ENCODE data around the gene ANO10.

The ANO10 gene

DNA sequence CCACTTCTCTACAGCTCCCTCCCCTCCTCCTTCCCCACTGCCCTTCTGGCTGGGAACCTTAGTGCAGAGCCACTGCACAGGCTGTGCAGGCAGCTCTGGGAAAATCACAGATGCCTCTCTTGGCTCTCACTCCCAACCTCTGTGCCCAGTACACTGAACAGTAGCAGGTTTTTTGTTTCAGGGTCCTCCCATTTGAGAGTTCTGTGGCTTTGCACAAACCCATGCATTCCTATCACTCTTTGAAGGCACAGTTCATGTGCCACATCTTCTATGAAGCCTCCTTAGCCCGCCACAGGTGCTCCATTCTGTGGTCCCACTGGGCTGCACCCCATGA lies 231.6 kb downstream of the ANO10 start (continued):
- TF ChIP-seq ZNF155 (tag by site-specific recombination; IDR thresholded peaks at IDR 0.05) (no peak), ZNF211 (tag by site-specific recombination; IDR thresholded peaks at IDR 0.05; ENCODE audit: low read depth) (no peak), ZFP41 (tag by site-specific recombination; IDR thresholded peaks at IDR 0.05; ENCODE audit: borderline replicate concordance) (no peak)

DNA sequence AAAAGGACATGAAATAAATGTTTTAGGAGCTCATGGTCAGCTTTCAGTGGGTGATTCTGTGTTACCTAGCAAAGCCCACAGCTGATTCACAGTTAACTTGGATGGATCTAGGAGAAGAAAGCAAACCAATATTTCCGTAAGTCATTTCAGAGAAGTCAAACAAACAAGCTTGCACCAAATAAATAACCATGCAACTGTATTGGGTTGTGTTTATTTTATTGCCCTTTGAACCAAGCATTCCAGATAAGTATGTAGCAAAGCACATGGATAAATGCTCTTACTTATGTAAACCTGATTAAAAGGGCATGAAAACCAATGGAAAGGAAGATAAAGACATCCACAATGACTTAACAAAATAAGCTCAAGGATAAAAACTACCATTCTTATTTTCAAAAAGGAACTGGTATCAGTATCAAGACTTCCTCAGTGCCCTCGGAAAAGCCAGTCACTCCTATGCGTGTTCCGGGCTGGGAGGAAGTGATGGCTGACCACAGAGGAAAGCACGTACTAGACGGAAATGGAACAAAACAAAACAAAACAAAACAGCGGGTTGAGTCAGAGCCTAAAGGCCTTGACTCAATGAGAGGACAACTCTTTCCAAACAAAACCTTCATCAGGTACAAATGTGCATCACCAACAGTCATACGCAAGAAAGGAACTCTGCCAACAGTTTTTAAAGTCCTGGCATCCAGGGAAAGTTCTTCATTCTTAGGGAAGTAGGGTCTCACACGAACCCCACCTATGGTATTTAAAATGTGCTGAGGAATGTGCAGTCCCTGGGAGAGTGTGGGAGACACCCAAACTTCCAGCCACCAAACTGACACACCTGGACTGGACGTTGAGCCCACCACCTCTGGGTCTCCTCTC lies 232.2 kb downstream of the ANO10 start:
- H3K27ac ChIP-seq (ENCODE audit: extremely low read depth, low read depth, low read length) = no peak overlapping the region

DNA sequence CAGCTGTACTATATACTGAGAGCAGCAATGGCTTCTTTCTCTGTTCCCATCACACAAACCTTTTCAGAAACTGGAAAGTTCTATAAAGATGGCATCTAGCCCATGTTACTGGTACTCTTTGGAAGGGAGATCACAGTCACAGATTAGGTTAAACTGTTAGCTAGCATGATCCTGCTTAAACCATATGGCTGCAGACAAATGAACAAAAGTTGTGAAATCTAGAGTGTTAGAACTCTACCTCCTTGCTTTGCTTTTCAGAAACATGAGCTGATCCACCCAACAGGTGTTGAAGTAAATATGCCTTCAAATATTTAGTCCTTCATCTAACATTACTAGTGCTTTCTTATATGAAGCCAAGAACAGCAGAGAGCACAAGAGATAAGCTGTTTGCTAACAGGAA lies 232.9 kb downstream of the ANO10 start:
- H3K4me1 ChIP-seq (ENCODE audit: control insufficient read depth, insufficient read depth, low read length) = no peaks in the 10 kb centered on the region
- H3K36me3 ChIP-seq (ENCODE audit: control insufficient read depth in 2 of 2, insufficient read depth in 1 of 2, low read length in 2 of 2) = no peaks in the 10 kb centered on the region
- H3K4me3 ChIP-seq (ENCODE audit: low read depth, low read length) = no peak overlapping the region
- H3K27ac ChIP-seq (ENCODE audit: extremely low read depth, low read depth, low read length) = no peak overlapping the region
- POLR2A ChIA-PET = no interaction called here
- no peaks in the 10 kb centered on the region for H3K9me3 ChIP-seq (ENCODE audit: control insufficient read depth, insufficient read depth, low read depth, low read length)
- CTCF ChIA-PET = interaction anchor here (0.6 to 0.9 kb wide), 2 partner anchors 427 to 853 kb away, joined by 3 to 4 read pairs; no protein-coding TSS in a partner anchor
- TF ChIP-seq ZNF350 (tag by site-specific recombination; IDR thresholded peaks at IDR 0.05) = no peak
- TF ChIP-seq, protein P1, sequence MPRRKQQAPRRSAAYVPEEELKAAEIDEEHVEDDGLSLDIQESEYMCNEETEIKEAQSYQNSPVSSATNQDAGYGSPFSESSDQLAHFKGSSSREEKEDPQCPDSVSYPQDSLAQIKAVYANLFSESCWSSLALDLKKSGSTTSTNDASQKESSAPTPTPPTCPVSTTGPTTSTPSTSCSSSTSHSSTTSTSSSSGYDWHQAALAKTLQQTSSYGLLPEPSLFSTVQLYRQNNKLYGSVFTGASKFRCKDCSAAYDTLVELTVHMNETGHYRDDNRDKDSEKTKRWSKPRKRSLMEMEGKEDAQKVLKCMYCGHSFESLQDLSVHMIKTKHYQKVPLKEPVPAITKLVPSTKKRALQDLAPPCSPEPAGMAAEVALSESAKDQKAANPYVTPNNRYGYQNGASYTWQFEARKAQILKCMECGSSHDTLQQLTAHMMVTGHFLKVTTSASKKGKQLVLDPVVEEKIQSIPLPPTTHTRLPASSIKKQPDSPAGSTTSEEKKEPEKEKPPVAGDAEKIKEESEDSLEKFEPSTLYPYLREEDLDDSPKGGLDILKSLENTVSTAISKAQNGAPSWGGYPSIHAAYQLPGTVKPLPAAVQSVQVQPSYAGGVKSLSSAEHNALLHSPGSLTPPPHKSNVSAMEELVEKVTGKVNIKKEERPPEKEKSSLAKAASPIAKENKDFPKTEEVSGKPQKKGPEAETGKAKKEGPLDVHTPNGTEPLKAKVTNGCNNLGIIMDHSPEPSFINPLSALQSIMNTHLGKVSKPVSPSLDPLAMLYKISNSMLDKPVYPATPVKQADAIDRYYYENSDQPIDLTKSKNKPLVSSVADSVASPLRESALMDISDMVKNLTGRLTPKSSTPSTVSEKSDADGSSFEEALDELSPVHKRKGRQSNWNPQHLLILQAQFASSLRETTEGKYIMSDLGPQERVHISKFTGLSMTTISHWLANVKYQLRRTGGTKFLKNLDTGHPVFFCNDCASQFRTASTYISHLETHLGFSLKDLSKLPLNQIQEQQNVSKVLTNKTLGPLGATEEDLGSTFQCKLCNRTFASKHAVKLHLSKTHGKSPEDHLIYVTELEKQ (tag by site-specific recombination; IDR thresholded peaks at IDR 0.05; ENCODE audit: borderline replicate concordance) = no peak
- TF ChIP-seq ZNF184 (tag by site-specific recombination; IDR thresholded peaks at IDR 0.05) = no peak
- TF ChIP-seq HOXD13 (CRISPR knock-in tag; IDR thresholded peaks at IDR 0.05; ENCODE audit: borderline replicate concordance) = no peak
- no peak for TF ChIP-seq TRIM28 (IDR thresholded peaks at IDR 0.05; ENCODE audit: borderline replicate concordance, low read length)
- no peak for TF ChIP-seq ZNF416 (tag by site-specific recombination; IDR thresholded peaks at IDR 0.05)
- no peak for TF ChIP-seq ZFP41 (tag by site-specific recombination; IDR thresholded peaks at IDR 0.05; ENCODE audit: borderline replicate concordance)
- TF ChIP-seq HOXC10 (CRISPR knock-in tag; IDR thresholded peaks at IDR 0.05) = no peak
- no peak for TF ChIP-seq ZNF561 (tag by site-specific recombination; IDR thresholded peaks at IDR 0.05; ENCODE audit: borderline replicate concordance)
- no peak for TF ChIP-seq ZNF624 (tag by site-specific recombination; IDR thresholded peaks at IDR 0.05)
- TF ChIP-seq GLIS2 (tag by site-specific recombination; IDR thresholded peaks at IDR 0.05) = no peak
- no peak for TF ChIP-seq ZNF221 (tag by site-specific recombination; IDR thresholded peaks at IDR 0.05; ENCODE audit: borderline replicate concordance)
- TF ChIP-seq ZNF621 (tag by site-specific recombination; IDR thresholded peaks at IDR 0.05) = no peak

More for the DNA sequence above, 232.2 kb downstream of the ANO10 start:
- no peaks in the 10 kb centered on the region for H3K4me1 ChIP-seq (ENCODE audit: control insufficient read depth, insufficient read depth, low read length)
- H3K9me3 ChIP-seq (ENCODE audit: control insufficient read depth, insufficient read depth, low read depth, low read length) = no peaks in the 10 kb centered on the region
- ChIA-PET POLR2A (no interaction called here), CTCF (interaction anchor here (0.6 to 0.9 kb wide), 2 partner anchors 428 to 853 kb away, joined by 3 to 4 read pairs; no protein-coding TSS in a partner anchor)
- TF ChIP-seq ZNF560 (tag by site-specific recombination; IDR thresholded peaks at IDR 0.05; ENCODE audit: borderline replicate concordance) (no peak), ZNF521 (tag by site-specific recombination; IDR thresholded peaks at IDR 0.05) (no peak), ZNF155 (tag by site-specific recombination; IDR thresholded peaks at IDR 0.05) (no peak), ZNF223 (tag by site-specific recombination; IDR thresholded peaks at IDR 0.05) (no peak), ZNF510 (tag by site-specific recombination; IDR thresholded peaks at IDR 0.05; ENCODE audit: insufficient replicate concordance) (no peak), ZBTB7A (tag by site-specific recombination; IDR thresholded peaks at IDR 0.05; ENCODE audit: low read depth) (no peak), ZNF624 (tag by site-specific recombination; IDR thresholded peaks at IDR 0.05) (no peak), KLF8 (tag by site-specific recombination; IDR thresholded peaks at IDR 0.05) (no peak), ZNF221 (tag by site-specific recombination; IDR thresholded peaks at IDR 0.05; ENCODE audit: borderline replicate concordance) (no peak), ZNF311 (tag by site-specific recombination; IDR thresholded peaks at IDR 0.05; ENCODE audit: borderline replicate concordance) (no peak), ZNF202 (tag by site-specific recombination; IDR thresholded peaks at IDR 0.05; ENCODE audit: borderline replicate concordance) (no peak), ZNF48 (tag by site-specific recombination; IDR thresholded peaks at IDR 0.05) (no peak), ZNF174 (tag by site-specific recombination; IDR thresholded peaks at IDR 0.05) (no peak), ZNF664 (tag by site-specific recombination; IDR thresholded peaks at IDR 0.05) (no peak), ZBTB48 (tag by site-specific recombination; IDR thresholded peaks at IDR 0.05) (no peak), ZNF266 (tag by site-specific recombination; IDR thresholded peaks at IDR 0.05; ENCODE audit: low read depth) (no peak), SP2 (tag by site-specific recombination; IDR thresholded peaks at IDR 0.05) (no peak)
- TF ChIP-seq, protein P2, sequence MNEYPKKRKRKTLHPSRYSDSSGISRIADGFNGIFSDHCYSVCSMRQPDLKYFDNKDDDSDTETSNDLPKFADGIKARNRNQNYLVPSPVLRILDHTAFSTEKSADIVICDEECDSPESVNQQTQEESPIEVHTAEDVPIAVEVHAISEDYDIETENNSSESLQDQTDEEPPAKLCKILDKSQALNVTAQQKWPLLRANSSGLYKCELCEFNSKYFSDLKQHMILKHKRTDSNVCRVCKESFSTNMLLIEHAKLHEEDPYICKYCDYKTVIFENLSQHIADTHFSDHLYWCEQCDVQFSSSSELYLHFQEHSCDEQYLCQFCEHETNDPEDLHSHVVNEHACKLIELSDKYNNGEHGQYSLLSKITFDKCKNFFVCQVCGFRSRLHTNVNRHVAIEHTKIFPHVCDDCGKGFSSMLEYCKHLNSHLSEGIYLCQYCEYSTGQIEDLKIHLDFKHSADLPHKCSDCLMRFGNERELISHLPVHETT (tag by site-specific recombination; IDR thresholded peaks at IDR 0.05) = no peak
- TF ChIP-seq, protein P3, sequence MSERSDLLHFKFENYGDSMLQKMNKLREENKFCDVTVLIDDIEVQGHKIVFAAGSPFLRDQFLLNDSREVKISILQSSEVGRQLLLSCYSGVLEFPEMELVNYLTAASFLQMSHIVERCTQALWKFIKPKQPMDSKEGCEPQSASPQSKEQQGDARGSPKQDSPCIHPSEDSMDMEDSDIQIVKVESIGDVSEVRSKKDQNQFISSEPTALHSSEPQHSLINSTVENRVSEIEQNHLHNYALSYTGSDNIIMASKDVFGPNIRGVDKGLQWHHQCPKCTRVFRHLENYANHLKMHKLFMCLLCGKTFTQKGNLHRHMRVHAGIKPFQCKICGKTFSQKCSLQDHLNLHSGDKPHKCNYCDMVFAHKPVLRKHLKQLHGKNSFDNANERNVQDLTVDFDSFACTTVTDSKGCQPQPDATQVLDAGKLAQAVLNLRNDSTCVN (tag by site-specific recombination; optimal IDR thresholded peaks at IDR 0.05) = no peak
- TF ChIP-seq, protein P4, sequence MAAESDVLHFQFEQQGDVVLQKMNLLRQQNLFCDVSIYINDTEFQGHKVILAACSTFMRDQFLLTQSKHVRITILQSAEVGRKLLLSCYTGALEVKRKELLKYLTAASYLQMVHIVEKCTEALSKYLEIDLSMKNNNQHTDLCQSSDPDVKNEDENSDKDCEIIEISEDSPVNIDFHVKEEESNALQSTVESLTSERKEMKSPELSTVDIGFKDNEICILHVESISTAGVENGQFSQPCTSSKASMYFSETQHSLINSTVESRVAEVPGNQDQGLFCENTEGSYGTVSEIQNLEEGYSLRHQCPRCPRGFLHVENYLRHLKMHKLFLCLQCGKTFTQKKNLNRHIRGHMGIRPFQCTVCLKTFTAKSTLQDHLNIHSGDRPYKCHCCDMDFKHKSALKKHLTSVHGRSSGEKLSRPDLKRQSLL (tag by site-specific recombination; IDR thresholded peaks at IDR 0.05) = no peak
- H3K36me3 ChIP-seq (ENCODE audit: control insufficient read depth in 2 of 2, insufficient read depth in 1 of 2, low read length in 2 of 2) = no peaks in the 10 kb centered on the region
- no peak overlapping the region for H3K4me3 ChIP-seq (ENCODE audit: low read depth, low read length)
